Measurements from ENCODE around the gene WDR59. TPM values are rescaled to one million over a fixed set of nuclear protein-coding genes. Genes with fewer than 3 reads are reported as not detected.
"Not testable (repeated sequence)": the region's sequence is repeated elsewhere in the genome, so short reads cannot be mapped to it uniquely, and the experiment has no call there.

Gene WDR59
- total and polyA plus RNA-seq, 5 experiments from 2014 or later, result 6.9 to 130 (median 12.9) TPM

GRCh38 chr16:75022567-75022966, 37.6 kb upstream of the WDR59 start:
- no peak overlapping the region for H3K4me3 Mint-ChIP-seq
- peaks cover 0 to 1% (median 0%) of the 10 kb centered on the region in 5 donors for H3K27me3 Mint-ChIP-seq
- ATAC-seq (no peak), DNase-seq (no peak)
- H3K36me3 Mint-ChIP-seq, result peaks cover 0 to 15% (median 14%) of the 10 kb centered on the region in 3 donors
- H3K9me3 Mint-ChIP-seq, result peaks cover 5 to 17% (median 13%) of the 10 kb centered on the region in 9 donors
- POLR2A ChIA-PET, result no interaction called here
- H3K4me1 Mint-ChIP-seq, result peaks cover 6 to 18% (median 13%) of the 10 kb centered on the region in 4 donors
- no peak overlapping the region for H3K27ac Mint-ChIP-seq

GRCh38 chr16:75021410-75021809, 36.5 kb upstream of the WDR59 start:
- Mint-ChIP-seq H3K4me3 (no peak overlapping the region), H3K27ac (no peak overlapping the region)

DNA sequence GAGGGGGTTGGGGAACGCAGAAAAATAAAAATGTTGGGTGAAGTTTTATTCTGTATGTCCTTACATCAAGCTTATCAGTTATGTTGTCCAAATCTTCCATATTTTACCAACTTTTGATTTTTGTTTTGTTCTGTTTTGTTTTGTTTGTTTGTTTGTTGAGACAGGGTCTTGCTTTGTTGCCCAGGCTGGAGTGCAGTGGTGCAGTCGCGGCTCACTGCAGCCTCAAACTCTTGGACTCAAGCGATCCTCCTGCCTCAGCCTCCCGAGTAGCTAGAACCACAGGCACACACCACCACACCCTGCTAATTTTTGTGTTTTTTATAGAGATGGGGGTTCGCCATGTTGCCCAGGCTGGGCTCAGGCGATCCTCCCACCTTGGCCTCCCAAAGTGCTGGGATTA, 34.7 kb upstream of the WDR59 start:
- H3K4me1 Mint-ChIP-seq, result peaks cover 6 to 12% (median 7%) of the 10 kb centered on the region in 4 donors
- H3K4me3 Mint-ChIP-seq, result no peak overlapping the region
- peaks cover 5 to 17% (median 13%) of the 10 kb centered on the region in 9 donors for H3K9me3 Mint-ChIP-seq
- POLR2A ChIA-PET, result interaction anchor here (0.7 kb wide), 1 partner anchor 44 kb away, joined by 3 read pairs; no protein-coding TSS in a partner anchor
- H3K27me3 Mint-ChIP-seq, result peaks cover 0 to 1% (median 0%) of the 10 kb centered on the region in 5 donors
- no peak for ATAC-seq
- H3K36me3 Mint-ChIP-seq, result peaks cover 0 to 15% (median 14%) of the 10 kb centered on the region in 3 donors
- no peak overlapping the region for H3K27ac Mint-ChIP-seq
- no peak for DNase-seq

More at GRCh38 chr16:75021410-75021809, 36.5 kb upstream of the WDR59 start:
- H3K27me3 Mint-ChIP-seq, result peaks cover 0 to 1% (median 0%) of the 10 kb centered on the region in 5 donors
- H3K9me3 Mint-ChIP-seq, result peaks cover 5 to 17% (median 13%) of the 10 kb centered on the region in 9 donors
- ATAC-seq, result no peak
- no peak for DNase-seq
- H3K4me1 Mint-ChIP-seq, result peaks cover 6 to 20% (median 13%) of the 10 kb centered on the region in 4 donors
- POLR2A ChIA-PET, result no interaction called here
- H3K36me3 Mint-ChIP-seq, result peaks cover 0 to 15% (median 14%) of the 10 kb centered on the region in 3 donors

DNA sequence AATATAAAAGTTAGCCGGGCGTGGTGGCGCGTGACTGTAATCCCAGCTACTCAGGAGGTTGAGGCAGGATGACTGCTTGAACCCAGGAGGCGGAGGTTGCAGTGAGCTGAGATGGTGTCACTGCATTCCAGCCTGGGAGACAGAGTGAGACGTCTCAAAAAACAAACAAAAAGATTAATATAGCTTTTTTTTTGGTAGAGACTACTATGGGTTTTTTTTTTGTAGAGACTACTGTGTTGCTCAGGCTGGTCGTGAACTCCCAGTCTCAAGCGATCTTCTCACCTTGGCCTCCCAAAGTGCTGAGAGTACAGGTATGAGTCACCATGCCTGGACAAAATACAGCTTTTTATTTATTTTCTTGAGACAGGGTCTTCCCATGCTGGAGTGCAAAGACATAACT, 34.1 kb upstream of the WDR59 start:
- POLR2A ChIA-PET, result interaction anchor here (0.7 kb wide), 1 partner anchor 44 kb away, joined by 3 read pairs; no protein-coding TSS in a partner anchor
- ATAC-seq (no peak), DNase-seq (no peak)
- Mint-ChIP-seq H3K4me3 (no peak overlapping the region), H3K9me3 (peaks cover 5 to 17% (median 13%) of the 10 kb centered on the region in 9 donors), H3K4me1 (peaks cover under 1 to 6% (median 2%) of the 10 kb centered on the region in 4 donors), H3K36me3 (peaks cover 0 to 15% (median 14%) of the 10 kb centered on the region in 3 donors), H3K27me3 (peaks cover 0 to 1% (median 0%) of the 10 kb centered on the region in 5 donors), H3K27ac (no peak overlapping the region)

GRCh38 chr16:75017670-75018525, 33.0 kb upstream of the WDR59 start:
- H3K4me1 Mint-ChIP-seq, result peaks cover 2 to 7% (median 3%) of the 10 kb centered on the region in 4 donors
- H3K4me3 Mint-ChIP-seq, result no peak overlapping the region
- peaks cover 5 to 16% (median 13%) of the 10 kb centered on the region in 9 donors for H3K9me3 Mint-ChIP-seq
- peaks cover 0 to 15% (median 14%) of the 10 kb centered on the region in 3 donors for H3K36me3 Mint-ChIP-seq
- POLR2A ChIA-PET, result no interaction called here
- peaks cover 0 to 1% (median 0%) of the 10 kb centered on the region in 5 donors for H3K27me3 Mint-ChIP-seq
- DNase-seq (no peak), ATAC-seq (no peak)
- H3K27ac Mint-ChIP-seq, result peak overlapping the region in 3 of 10 donors; percentile 13 to 52 (median 22)

- ATAC-seq, H3K4me3 Mint-ChIP-seq, H3K27me3 Mint-ChIP-seq, H3K9me3 Mint-ChIP-seq, H3K36me3 Mint-ChIP-seq, DNase-seq, H3K27ac Mint-ChIP-seq, POLR2A ChIA-PET: not testable (repeated sequence)
- peaks cover 0 to 17% (median 10%) of the 10 kb centered on the region in 4 donors for H3K4me1 Mint-ChIP-seq
These were observed 31.6 kb upstream of the WDR59 start for GRCh38 chr16:75016451-75017081.

GRCh38 chr16:75014318-75014717, 29.4 kb upstream of the WDR59 start:
- H3K4me1 Mint-ChIP-seq, result peaks cover 0 to 18% (median 10%) of the 10 kb centered on the region in 4 donors
- ATAC-seq (no peak), DNase-seq (no peak)
- no peak overlapping the region for H3K27ac Mint-ChIP-seq
- POLR2A ChIA-PET, result no interaction called here
- H3K4me3 Mint-ChIP-seq, result no peak overlapping the region
- no peaks in the 10 kb centered on the region for H3K36me3 Mint-ChIP-seq
- H3K9me3 Mint-ChIP-seq, result no peaks in the 10 kb centered on the region
- H3K27me3 Mint-ChIP-seq, result no peaks in the 10 kb centered on the region

GRCh38 chr16:75013123-75013522, 28.2 kb upstream of the WDR59 start:
- H3K4me3 Mint-ChIP-seq, H3K27me3 Mint-ChIP-seq, H3K36me3 Mint-ChIP-seq, H3K9me3 Mint-ChIP-seq, ATAC-seq, DNase-seq: not testable (repeated sequence)
- Mint-ChIP-seq H3K4me1 (peaks cover 0 to 18% (median 10%) of the 10 kb centered on the region in 4 donors), H3K27ac (peak overlapping the region in 1 of 10 donors; percentile 6)
- POLR2A ChIA-PET, result interaction anchor here (0.7 kb wide), 1 partner anchor 86 kb away, joined by 3 read pairs; no protein-coding TSS in a partner anchor

DNA sequence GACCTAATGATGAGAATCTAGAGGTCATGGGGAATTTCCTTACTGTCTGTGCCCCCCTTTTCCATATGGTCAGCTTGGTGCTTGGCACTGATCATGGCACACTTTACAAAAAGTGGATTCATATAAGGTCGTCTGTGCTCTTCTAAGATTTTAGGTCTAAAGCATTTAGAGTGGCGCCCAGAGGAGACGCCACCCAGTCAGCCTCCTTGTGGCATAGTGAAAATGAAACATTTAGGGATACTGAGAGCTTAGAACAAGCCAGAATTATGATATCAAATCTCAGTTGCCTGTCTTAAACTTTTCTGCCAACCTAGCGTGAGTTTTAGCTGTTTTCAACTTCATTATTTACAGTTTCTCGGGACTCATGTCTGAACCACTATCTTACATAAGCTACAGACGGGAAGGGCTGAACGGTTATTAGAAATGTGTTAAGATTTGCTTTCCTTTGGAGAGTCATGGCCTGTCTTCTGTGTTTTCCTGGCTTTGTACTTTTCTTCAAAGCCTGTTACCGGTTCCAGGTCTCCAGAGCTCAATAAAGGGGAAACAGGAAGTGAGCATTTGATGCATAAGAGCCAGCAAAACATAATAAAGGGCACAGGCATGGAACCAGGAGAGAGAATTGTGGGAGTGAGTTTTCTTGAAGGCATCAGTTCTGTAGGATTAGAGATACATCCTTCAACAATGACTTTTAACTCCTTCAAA, 27.6 kb upstream of the WDR59 start:
- Mint-ChIP-seq H3K36me3 (no peaks in the 10 kb centered on the region), H3K27ac (peak overlapping the region in 3 of 10 donors; percentile 6 to 62 (median 48)), H3K4me1 (peaks cover 0 to 18% (median 8%) of the 10 kb centered on the region in 4 donors), H3K4me3 (peak overlapping the region in 1 of 10 donors; percentile 36), H3K9me3 (no peaks in the 10 kb centered on the region), H3K27me3 (no peaks in the 10 kb centered on the region)
- ATAC-seq (no peak), DNase-seq (no peak)
- POLR2A ChIA-PET, result no interaction called here

DNA sequence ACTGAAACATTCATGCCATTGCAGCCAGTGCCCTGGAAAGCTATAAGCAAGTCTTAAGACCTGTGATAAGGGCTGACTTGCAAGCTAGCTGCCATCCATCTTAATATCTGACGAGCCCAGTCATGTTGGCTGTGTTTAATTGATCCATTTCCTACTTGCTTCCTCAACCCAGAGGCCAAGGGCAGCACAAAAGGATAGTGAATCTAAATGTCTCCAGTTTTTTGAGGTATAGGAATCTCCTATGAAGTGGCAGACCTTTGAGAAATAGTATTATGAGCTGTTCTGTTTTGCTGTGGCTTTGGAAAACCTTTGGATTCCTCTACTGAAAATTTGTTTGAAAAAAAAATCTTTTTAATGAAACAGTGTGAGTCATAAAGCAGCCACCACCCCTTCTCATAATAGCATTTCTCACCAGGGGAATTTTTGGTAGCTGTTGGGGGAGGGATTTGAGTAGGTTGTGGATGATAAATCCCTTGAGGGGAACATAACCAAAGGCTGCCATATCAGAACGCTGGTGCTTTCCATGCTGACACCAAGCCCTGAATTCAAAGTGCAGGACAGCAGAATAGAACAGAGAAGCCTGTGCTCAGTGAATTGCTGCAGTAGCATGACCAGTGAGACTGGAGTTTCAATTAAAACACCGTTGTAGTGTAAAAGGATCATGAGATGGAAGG, 26.8 kb upstream of the WDR59 start:
- H3K4me1 Mint-ChIP-seq, result peaks cover 0 to 18% (median 7%) of the 10 kb centered on the region in 4 donors
- no peak for DNase-seq
- H3K27me3 Mint-ChIP-seq, result no peaks in the 10 kb centered on the region
- H3K27ac Mint-ChIP-seq, result peak overlapping the region in 3 of 10 donors; percentile 43 to 62 (median 57)
- POLR2A ChIA-PET, result no interaction called here
- no peak for ATAC-seq
- no peaks in the 10 kb centered on the region for H3K36me3 Mint-ChIP-seq
- H3K4me3 Mint-ChIP-seq, result no peak overlapping the region
- no peaks in the 10 kb centered on the region for H3K9me3 Mint-ChIP-seq

DNA sequence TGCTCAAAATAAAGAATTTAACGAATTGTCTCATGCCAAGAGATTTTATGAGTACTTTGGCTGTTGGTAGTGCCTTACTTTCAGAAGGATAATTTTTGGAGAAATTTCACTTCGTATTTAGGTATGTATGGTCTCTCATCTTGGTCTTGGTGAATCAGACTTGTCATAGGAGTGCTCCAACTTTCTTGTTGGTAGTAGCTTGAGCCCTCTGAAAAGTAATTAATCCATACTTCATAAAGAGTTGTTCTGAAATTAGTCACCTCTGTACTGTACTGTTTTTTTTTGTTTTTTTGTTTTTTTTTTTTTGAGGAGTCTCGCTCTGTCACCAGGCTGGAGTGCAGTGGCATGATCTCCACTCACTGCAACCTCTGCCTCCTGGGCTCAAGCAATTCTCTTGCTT, 25.5 kb upstream of the WDR59 start:
- Mint-ChIP-seq H3K27ac (no peak overlapping the region), H3K4me3 (no peak overlapping the region)
- POLR2A ChIA-PET, result interaction anchor here (0.7 kb wide), 1 partner anchor 47 kb away, joined by 4 read pairs; no protein-coding TSS in a partner anchor

DNA sequence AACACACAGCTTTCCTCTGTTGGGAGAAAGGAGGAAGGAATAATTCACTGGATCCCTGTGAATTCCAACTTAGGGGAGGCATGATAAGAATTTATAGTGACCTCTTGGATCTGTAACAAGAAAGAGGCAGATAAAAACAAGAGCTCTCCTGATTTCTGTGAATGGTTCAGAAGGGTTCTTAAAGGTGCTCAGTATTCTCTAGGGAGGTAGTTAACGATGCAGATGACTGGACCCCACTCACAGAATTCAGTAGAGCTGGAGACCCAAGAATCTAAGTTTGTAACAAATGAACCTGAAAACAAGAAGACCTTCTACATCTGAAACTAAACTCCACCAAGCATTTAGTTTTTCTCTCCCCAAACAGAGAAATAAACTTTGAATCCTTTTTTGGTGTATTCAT, 22.5 kb upstream of the WDR59 start:
- DNase-seq, result no peak
- POLR2A ChIA-PET, result no interaction called here
- Mint-ChIP-seq H3K36me3 (no peaks in the 10 kb centered on the region), H3K27me3 (no peaks in the 10 kb centered on the region), H3K4me1 (peaks cover 0 to 9% (median 2%) of the 10 kb centered on the region in 4 donors), H3K4me3 (no peak overlapping the region), H3K27ac (peak overlapping the region in 1 of 10 donors; percentile 44), H3K9me3 (no peaks in the 10 kb centered on the region)
- no peak for ATAC-seq

More for the DNA sequence above, 25.5 kb upstream of the WDR59 start:
- no peak for DNase-seq
- Mint-ChIP-seq H3K4me1 (peaks cover 0 to 18% (median 7%) of the 10 kb centered on the region in 4 donors), H3K27me3 (no peaks in the 10 kb centered on the region), H3K36me3 (no peaks in the 10 kb centered on the region), H3K9me3 (no peaks in the 10 kb centered on the region)
- ATAC-seq, result no peak
